HUES48 (cell line): ENCODE measurements around the gene RPL37.
"Not testable (repeated sequence)": the region's sequence is repeated elsewhere in the genome, so short reads cannot be mapped to it uniquely, and the experiment has no call there.

Experiments
- H3K27ac ChIP-seq: one replicate; pipeline ENCODE4 v1.7.0; 2013; ENCODE audit warnings: low read depth, low read length, inconsistent platforms
- H3K27me3 ChIP-seq: 2 replicates; pipeline ENCODE4 v1.6.1; 2013; ENCODE audit warnings: mild to moderate bottlenecking, low read length; ENCODE audit not compliant: control insufficient read depth, insufficient read depth
- H3K36me3 ChIP-seq: 2 replicates; pipeline ENCODE4 v1.6.1; 2013; ENCODE audit warnings: low read length; ENCODE audit not compliant: control insufficient read depth, insufficient read depth
- H3K4me1 ChIP-seq: 2 replicates; pipeline ENCODE4 v1.6.1; 2013; ENCODE audit warnings: mild to moderate bottlenecking, low read length; ENCODE audit not compliant: control insufficient read depth, insufficient read depth
- H3K4me3 ChIP-seq: 2 replicates; pipeline ENCODE4 v1.5.1; 2013; ENCODE audit warnings: mild to moderate bottlenecking, low read depth, low read length
- H3K9ac ChIP-seq: 2 replicates; pipeline ENCODE4 v1.6.1; 2013; ENCODE audit warnings: mild to moderate bottlenecking, low read depth, low read length, moderate library complexity
- H3K9me3 ChIP-seq: 2 replicates; pipeline ENCODE4 v1.6.1; 2013; ENCODE audit warnings: low read length; ENCODE audit not compliant: control insufficient read depth, insufficient read depth

Gene RPL37

GRCh38 chr5:40823459-40823858, 11.6 kb downstream of the RPL37 start:
- no peaks in the 10 kb centered on the region for H3K27me3 ChIP-seq
- no peak overlapping the region for H3K27ac ChIP-seq
- no peak overlapping the region for H3K4me3 ChIP-seq
- no peak overlapping the region for H3K9ac ChIP-seq
- H3K36me3 ChIP-seq = peaks cover 24% of the 10 kb centered on the region
- no peaks in the 10 kb centered on the region for H3K9me3 ChIP-seq
- H3K4me1 ChIP-seq = no peaks in the 10 kb centered on the region

GRCh38 chr5:40813698-40814281, 21.2 kb downstream of the RPL37 start:
- Histone ChIP-seq H3K9me3 (no peaks in the 10 kb centered on the region), H3K4me3 (no peak overlapping the region), H3K27ac (no peak overlapping the region), H3K36me3 (no peaks in the 10 kb centered on the region), H3K27me3 (no peaks in the 10 kb centered on the region), H3K4me1 (no peaks in the 10 kb centered on the region), H3K9ac (no peak overlapping the region)

GRCh38 chr5:40812125-40812524, 22.9 kb downstream of the RPL37 start:
- Histone ChIP-seq H3K4me1 (no peaks in the 10 kb centered on the region), H3K27me3 (no peaks in the 10 kb centered on the region), H3K4me3 (no peak overlapping the region), H3K9me3 (no peaks in the 10 kb centered on the region), H3K27ac (no peak overlapping the region), H3K9ac (no peak overlapping the region), H3K36me3 (no peaks in the 10 kb centered on the region)

- Histone ChIP-seq H3K9me3 (no peaks in the 10 kb centered on the region), H3K4me3 (no peak overlapping the region), H3K4me1 (peaks cover 13% of the 10 kb centered on the region), H3K27ac (no peak overlapping the region), H3K36me3 (no peaks in the 10 kb centered on the region), H3K27me3 (no peaks in the 10 kb centered on the region), H3K9ac (no peak overlapping the region)
Observed at GRCh38 chr5:40801771-40802562, 33.1 kb downstream of the RPL37 start.

- Histone ChIP-seq H3K27me3 (no peaks in the 10 kb centered on the region), H3K27ac (no peak overlapping the region), H3K4me3 (peak overlapping the region; percentile 88), H3K36me3 (peaks cover 4% of the 10 kb centered on the region; the same call in 1 of the 2 replicates), H3K4me1 (peaks cover 19% of the 10 kb centered on the region), H3K9me3 (no peaks in the 10 kb centered on the region), H3K9ac (no peak overlapping the region)
Observed at GRCh38 chr5:40799258-40799657, 35.8 kb downstream of the RPL37 start.

GRCh38 chr5:40798801-40799210, 36.2 kb downstream of the RPL37 start:
- no peaks in the 10 kb centered on the region for H3K27me3 ChIP-seq
- peaks cover 19% of the 10 kb centered on the region for H3K4me1 ChIP-seq
- H3K27ac ChIP-seq = peak overlapping the region; percentile 96
- H3K36me3 ChIP-seq = peaks cover 4% of the 10 kb centered on the region; the same call in 1 of the 2 replicates
- peak overlapping the region; percentile 91 for H3K9ac ChIP-seq
- H3K4me3 ChIP-seq = peak overlapping the region; percentile 88
- H3K9me3 ChIP-seq = no peaks in the 10 kb centered on the region

- H3K9me3 ChIP-seq = no peaks in the 10 kb centered on the region
- H3K4me3 ChIP-seq = peak within 1 kb of the TSS; percentile 92
- peaks cover 4% of the 10 kb centered on the region; the same call in 1 of the 2 replicates for H3K36me3 ChIP-seq
- peaks cover 19% of the 10 kb centered on the region for H3K4me1 ChIP-seq
- peak within 1 kb of the TSS; percentile 94 for H3K9ac ChIP-seq
- peak within 1 kb of the TSS; percentile 97 for H3K27ac ChIP-seq
- H3K27me3 ChIP-seq = no peaks in the 10 kb centered on the region
Observed at GRCh38 chr5:40798012-40798800, 36.8 kb downstream of the RPL37 start, which contains the start of gene PRKAA1. TSS of gene PRKAA1 (minus strand) at chr5:40798374. CDS start at chr5:40798189, 185 bp downstream.

- Histone ChIP-seq H3K9me3 (no peaks in the 10 kb centered on the region), H3K4me1 (peaks cover 19% of the 10 kb centered on the region), H3K9ac (peak overlapping the region; percentile 94), H3K27ac (peak overlapping the region; percentile 97), H3K4me3 (peak overlapping the region; percentile 92), H3K36me3 (peaks cover 4% of the 10 kb centered on the region; the same call in 1 of the 2 replicates), H3K27me3 (no peaks in the 10 kb centered on the region)
Observed at GRCh38 chr5:40797273-40798011, 37.6 kb downstream of the RPL37 start.

- Histone ChIP-seq H3K27ac (no peak overlapping the region), H3K36me3 (peaks cover 4% of the 10 kb centered on the region; the same call in 1 of the 2 replicates), H3K4me3 (peak overlapping the region; percentile 92), H3K27me3 (no peaks in the 10 kb centered on the region), H3K4me1 (peaks cover 13% of the 10 kb centered on the region), H3K9ac (no peak overlapping the region), H3K9me3 (no peaks in the 10 kb centered on the region)
Observed at GRCh38 chr5:40796487-40796889, 38.5 kb downstream of the RPL37 start.

- H3K4me3 ChIP-seq, H3K9me3 ChIP-seq, H3K27me3 ChIP-seq, H3K27ac ChIP-seq, H3K9ac ChIP-seq, H3K36me3 ChIP-seq: not testable (repeated sequence)
- peaks cover 13% of the 10 kb centered on the region for H3K4me1 ChIP-seq
Observed at GRCh38 chr5:40794877-40795276, 40.1 kb downstream of the RPL37 start.
